ENCODE data around the gene NUP37. TPM values are rescaled to one million over a fixed set of nuclear protein-coding genes. Genes with fewer than 3 reads are reported as not detected.
A peak's percentile ranks its signal among the peaks of the same experiment; 100 is the strongest.

Gene NUP37
- total RNA-seq, 1 experiment from 2014 or later: 77.5 TPM

- H3K4me2 ChIP-seq (ENCODE audit: low read length): peak overlapping the region; percentile 89
- H2AFZ ChIP-seq (ENCODE audit: low read depth, low read length, poor library complexity, severe bottlenecking): no peak overlapping the region
- DNase-seq (ENCODE audit: low read depth, low spot score) (peak; percentile 3), ATAC-seq (no peak)
- H3K4me1 ChIP-seq (ENCODE audit: control insufficient read depth in 1 of 2, insufficient read depth in 2 of 2, low read length in 2 of 2): peaks cover 0 to 16% of the 10 kb centered on the region in 2 experiments; a peak in 3 of 4 replicates
- ChIA-PET POLR2A (no interaction called here), RAD21 (ENCODE audit: low non-redundant PET in 1 of 2, low total read pairs in 2 of 2, uncharacterized antibody in 2 of 2, unreplicated experiment in 2 of 2) (no interaction called here), CTCF (no interaction called here)
- BruUV-seq (replicated peaks): no TSS peak
- H3K27ac ChIP-seq (ENCODE audit: low read depth, low read length): peak overlapping the region; percentile 75
- H3K79me2 ChIP-seq (ENCODE audit: insufficient read depth, low read length): peaks cover 69% of the 10 kb centered on the region
- H3K9me3 ChIP-seq (ENCODE audit: control insufficient read depth in 1 of 2, insufficient read depth in 1 of 2, low read depth in 1 of 2, low read length in 2 of 2): no peaks in the 10 kb centered on the region
- TF ChIP-seq ZNF274 (IDR thresholded peaks at IDR 0.05; ENCODE audit: low read depth, low read length): no peak
- TF ChIP-seq SRF (IDR thresholded peaks at IDR 0.05; ENCODE audit: low read depth): no peak
- TF ChIP-seq MAX (IDR thresholded peaks at IDR 0.05): peak; percentile 72; the same call in 1 of the 2 replicates
- TF ChIP-seq ZFX (IDR thresholded peaks at IDR 0.05): no peak
- TF ChIP-seq EZH2 (IDR thresholded peaks at IDR 0.05): no peak
- TF ChIP-seq TCF7L2 (IDR thresholded peaks at IDR 0.05; ENCODE audit: borderline replicate concordance, extremely low read depth, insufficient read depth, insufficient read length): no peak
- H3K9ac ChIP-seq (ENCODE audit: low read length): peak overlapping the region; percentile 92
- intact Hi-C loops (cut with micrococcal nuclease): loop anchor here (1.0 kb wide), 1 partner anchor 59 kb away; no protein-coding TSS in a partner anchor
- H3K36me3 ChIP-seq (ENCODE audit: control insufficient read depth in 1 of 2, insufficient read depth in 2 of 2, low read length in 2 of 2): peaks cover 2 to 17% of the 10 kb centered on the region in 2 experiments; a peak in 2 of 4 replicates
- H3K9me2 ChIP-seq (ENCODE audit: insufficient read depth): no peaks in the 10 kb centered on the region
- H3K4me3 ChIP-seq (replicated peaks in 1 of 2; ENCODE audit: low read depth in 1 of 2, low read length in 2 of 2): peak overlapping the region; percentile 88 to 97
- no peaks in the 10 kb centered on the region for H3K27me3 ChIP-seq (ENCODE audit: insufficient read depth, low read length)
- H4K20me1 ChIP-seq (ENCODE audit: insufficient read depth): no peaks in the 10 kb centered on the region
Measured at GRCh38 chr12:102120886-102121285, 972 bp upstream of the NUP37 start.

GRCh38 chr12:102120564-102120873 lies 605 bp upstream of the NUP37 start:
- H3K9ac ChIP-seq (ENCODE audit: low read length): peak overlapping the region; percentile 92
- H4K20me1 ChIP-seq (ENCODE audit: insufficient read depth): no peaks in the 10 kb centered on the region
- TSS peak; percentile 75 for BruUV-seq (replicated peaks)
- ChIA-PET CTCF (no interaction called here), POLR2A (no interaction called here), RAD21 (ENCODE audit: low non-redundant PET in 1 of 2, low total read pairs in 2 of 2, uncharacterized antibody in 2 of 2, unreplicated experiment in 2 of 2) (no interaction called here)
- H3K4me2 ChIP-seq (ENCODE audit: low read length): peak overlapping the region; percentile 89
- H3K36me3 ChIP-seq (ENCODE audit: control insufficient read depth in 1 of 2, insufficient read depth in 2 of 2, low read length in 2 of 2): peaks cover 4 to 14% of the 10 kb centered on the region in 2 experiments; a peak in 3 of 4 replicates
- peaks cover 0 to 16% of the 10 kb centered on the region in 2 experiments; a peak in 3 of 4 replicates for H3K4me1 ChIP-seq (ENCODE audit: control insufficient read depth in 1 of 2, insufficient read depth in 2 of 2, low read length in 2 of 2)
- no peaks in the 10 kb centered on the region for H3K9me3 ChIP-seq (ENCODE audit: control insufficient read depth in 1 of 2, insufficient read depth in 1 of 2, low read depth in 1 of 2, low read length in 2 of 2)
- TF ChIP-seq EZH2phosphoT487 (IDR thresholded peaks at IDR 0.05; ENCODE audit: borderline replicate concordance): no peak
- DNase-seq (ENCODE audit: low read depth, low spot score) (no peak), ATAC-seq (no peak)
- peak overlapping the region; percentile 75 for H3K27ac ChIP-seq (ENCODE audit: low read depth, low read length)
- H3K4me3 ChIP-seq (replicated peaks in 1 of 2; ENCODE audit: low read depth in 1 of 2, low read length in 2 of 2): peak overlapping the region; percentile 88 to 97
- intact Hi-C loops (cut with micrococcal nuclease): loop anchor here (1.0 kb wide), 1 partner anchor 58 kb away; no protein-coding TSS in a partner anchor
- H3K79me2 ChIP-seq (ENCODE audit: insufficient read depth, low read length): peaks cover 69% of the 10 kb centered on the region
- H3K27me3 ChIP-seq (ENCODE audit: insufficient read depth, low read length): no peaks in the 10 kb centered on the region
- H3K9me2 ChIP-seq (ENCODE audit: insufficient read depth): no peaks in the 10 kb centered on the region
- H2AFZ ChIP-seq (ENCODE audit: low read depth, low read length, poor library complexity, severe bottlenecking): no peak overlapping the region

All from HCT116 (cell line).